ENCODE results near the gene MEIOSIN.

Gene MEIOSIN

GRCh38 chr19:45774765-45775164 is 41.5 kb downstream of the MEIOSIN start:
- TF ChIP-seq, protein P1, sequence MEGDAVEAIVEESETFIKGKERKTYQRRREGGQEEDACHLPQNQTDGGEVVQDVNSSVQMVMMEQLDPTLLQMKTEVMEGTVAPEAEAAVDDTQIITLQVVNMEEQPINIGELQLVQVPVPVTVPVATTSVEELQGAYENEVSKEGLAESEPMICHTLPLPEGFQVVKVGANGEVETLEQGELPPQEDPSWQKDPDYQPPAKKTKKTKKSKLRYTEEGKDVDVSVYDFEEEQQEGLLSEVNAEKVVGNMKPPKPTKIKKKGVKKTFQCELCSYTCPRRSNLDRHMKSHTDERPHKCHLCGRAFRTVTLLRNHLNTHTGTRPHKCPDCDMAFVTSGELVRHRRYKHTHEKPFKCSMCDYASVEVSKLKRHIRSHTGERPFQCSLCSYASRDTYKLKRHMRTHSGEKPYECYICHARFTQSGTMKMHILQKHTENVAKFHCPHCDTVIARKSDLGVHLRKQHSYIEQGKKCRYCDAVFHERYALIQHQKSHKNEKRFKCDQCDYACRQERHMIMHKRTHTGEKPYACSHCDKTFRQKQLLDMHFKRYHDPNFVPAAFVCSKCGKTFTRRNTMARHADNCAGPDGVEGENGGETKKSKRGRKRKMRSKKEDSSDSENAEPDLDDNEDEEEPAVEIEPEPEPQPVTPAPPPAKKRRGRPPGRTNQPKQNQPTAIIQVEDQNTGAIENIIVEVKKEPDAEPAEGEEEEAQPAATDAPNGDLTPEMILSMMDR (IDR thresholded peaks at IDR 0.05; ENCODE audit: low read length, missing control alignments): no peak
- no peak overlapping the region for H3K4me3 ChIP-seq (replicated peaks; ENCODE audit: low read depth, low read length)

GRCh38 chr19:45777395-45777961 is 44.2 kb downstream of the MEIOSIN start:
- TF ChIP-seq, protein P1 (IDR thresholded peaks at IDR 0.05; ENCODE audit: low read length, missing control alignments): no peak
- no peak for DNase-seq (ENCODE audit: low read depth)
- no peak overlapping the region for H3K4me3 ChIP-seq (replicated peaks; ENCODE audit: low read depth, low read length)

More at GRCh38 chr19:45774765-45775164, 41.5 kb downstream of the MEIOSIN start:
- DNase-seq (ENCODE audit: low read depth): no peak

DNA sequence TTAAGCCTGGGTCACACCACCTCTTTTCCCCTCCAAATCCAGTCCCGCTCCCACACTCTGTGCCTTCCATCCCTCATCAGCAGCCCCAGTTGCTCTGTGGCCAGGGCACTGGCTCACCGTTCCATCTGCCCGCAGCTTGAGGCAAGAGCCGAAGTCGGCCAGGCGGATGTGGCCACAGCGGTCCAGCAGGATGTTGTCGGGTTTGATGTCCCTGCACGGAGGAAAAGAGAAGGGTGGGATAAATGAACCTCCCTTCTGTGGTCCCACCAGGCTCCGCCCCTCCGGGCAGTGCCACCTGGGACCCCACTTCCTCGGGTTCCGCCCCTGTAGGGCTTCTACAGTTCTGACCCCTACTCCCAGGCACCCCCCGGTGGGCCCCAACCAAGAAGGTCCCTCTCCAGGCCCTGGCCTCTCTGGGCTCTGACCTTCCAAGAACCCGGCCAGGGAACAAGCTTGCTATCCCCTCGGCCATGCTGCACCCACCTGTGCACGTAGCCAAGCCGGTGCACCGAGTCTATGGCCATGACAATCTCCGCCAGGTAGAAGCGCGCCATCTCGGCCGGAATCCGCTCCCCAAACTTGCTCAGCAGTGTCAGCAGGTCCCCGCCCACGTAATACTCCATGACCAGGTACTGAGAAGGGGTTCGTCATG is 44.9 kb downstream of the MEIOSIN start:
- H3K4me3 ChIP-seq (replicated peaks; ENCODE audit: low read depth, low read length): no peak overlapping the region
- TF ChIP-seq, protein P1 (IDR thresholded peaks at IDR 0.05; ENCODE audit: low read length, missing control alignments): no peak
- DNase-seq (ENCODE audit: low read depth): no peak

DNA sequence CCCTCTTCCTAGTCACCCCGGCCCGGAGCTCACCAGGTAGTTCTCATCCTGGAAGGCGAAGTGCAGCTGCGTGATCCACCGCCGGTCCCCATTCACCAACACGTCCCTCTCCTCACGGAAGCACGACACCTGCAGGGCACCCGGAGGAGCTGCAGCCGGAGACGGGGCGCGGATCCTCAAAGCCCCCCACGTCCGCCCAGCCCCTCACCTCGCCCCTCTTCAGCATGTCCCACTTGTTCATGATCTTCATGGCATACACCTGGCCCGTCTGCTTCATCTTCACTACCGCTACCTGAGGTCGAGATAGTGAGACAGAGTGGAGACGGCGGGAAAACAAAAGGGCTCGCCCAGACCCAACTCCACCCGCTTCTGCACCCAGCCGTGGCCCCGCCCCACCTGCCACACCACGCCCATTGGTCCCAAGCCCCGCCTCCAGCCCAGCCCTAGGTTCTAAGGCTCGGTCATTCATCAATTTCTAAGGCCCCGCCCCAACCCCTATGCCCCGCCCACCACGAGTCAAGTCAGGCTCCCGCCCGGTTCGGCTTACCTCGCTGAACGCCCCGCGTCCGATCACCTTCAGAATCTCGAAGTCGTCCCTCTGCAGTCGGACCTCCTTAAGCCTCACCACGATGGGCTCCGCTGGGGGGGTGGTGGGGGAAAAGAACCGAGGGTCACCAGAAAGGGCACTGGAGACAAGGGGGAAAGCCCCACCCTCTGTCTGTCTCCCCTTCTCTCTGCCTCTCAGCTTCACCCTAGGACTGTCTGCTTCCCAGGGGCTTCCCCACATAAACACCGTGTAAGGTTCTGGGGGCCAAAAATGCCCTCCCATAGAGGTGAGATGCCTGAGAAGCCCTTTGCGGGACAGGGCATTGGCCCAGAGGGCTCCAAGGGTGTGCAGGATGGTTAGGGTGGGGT is 46.2 kb downstream of the MEIOSIN start:
- TF ChIP-seq, protein P1 (IDR thresholded peaks at IDR 0.05; ENCODE audit: low read length, missing control alignments): peak; percentile 17
- DNase-seq (ENCODE audit: low read depth): peak; percentile 43
- H3K4me3 ChIP-seq (replicated peaks; ENCODE audit: low read depth, low read length): no peak overlapping the region

GRCh38 chr19:45780146-45780447 is 46.9 kb downstream of the MEIOSIN start:
- TF ChIP-seq, protein P1 (IDR thresholded peaks at IDR 0.05; ENCODE audit: low read length, missing control alignments): no peak
- no peak for DNase-seq (ENCODE audit: low read depth)
- H3K4me3 ChIP-seq (replicated peaks; ENCODE audit: low read depth, low read length): no peak overlapping the region

- TF ChIP-seq, protein P1 (IDR thresholded peaks at IDR 0.05; ENCODE audit: low read length, missing control alignments): no peak
- H3K4me3 ChIP-seq (replicated peaks; ENCODE audit: low read depth, low read length): no peak overlapping the region
- no peak for DNase-seq (ENCODE audit: low read depth)
Measured at GRCh38 chr19:45780448-45781213, 47.4 kb downstream of the MEIOSIN start.
